GM19239 (cell line): ENCODE data around the gene NEDD4.
"Not testable (repeated sequence)": the region's sequence is repeated elsewhere in the genome, so short reads cannot be mapped to it uniquely, and the experiment has no call there.

Source experiments
- DNase-seq: peaks from one replicate; pipeline ENCODE4 v3.0.0; 2011; ENCODE audit warnings: low spot score; ENCODE audit not compliant: insufficient read length
- FAIRE-seq: peaks from 2 replicates; lab custom pipeline; 2011; peaks lifted over from hg19 to GRCh38; lab: Jason Lieb, UNC

NEDD4 gene

GRCh38 chr15:55993111-55993803 lies at the start of gene NEDD4:
Gene NEDD4, minus strand, starts transcription at chr15:55993612. Its CDS starts 57 bp downstream, at chr15:55993555.
- peak; percentile 94 for DNase-seq
- FAIRE-seq, result peak; percentile 64

GRCh38 chr15:56042498-56042897 lies 49.1 kb upstream of the NEDD4 start:
- DNase-seq, result no peak
- no peak for FAIRE-seq

GRCh38 chr15:56042031-56042430 lies 48.6 kb upstream of the NEDD4 start:
- FAIRE-seq (no peak), DNase-seq (no peak)

GRCh38 chr15:56040081-56041035 lies 46.9 kb upstream of the NEDD4 start:
- DNase-seq, result no peak
- FAIRE-seq, result no peak

GRCh38 chr15:56038707-56039106 lies 45.3 kb upstream of the NEDD4 start:
- FAIRE-seq, result no peak
- no peak for DNase-seq

- no peak for FAIRE-seq
- DNase-seq, result no peak
These were observed 44.6 kb upstream of the NEDD4 start for GRCh38 chr15:56038015-56038414.

GRCh38 chr15:56036546-56037067 lies 43.2 kb upstream of the NEDD4 start:
- FAIRE-seq (no peak), DNase-seq (no peak)

GRCh38 chr15:56035166-56035565 lies 41.8 kb upstream of the NEDD4 start:
- FAIRE-seq (no peak), DNase-seq (no peak)

GRCh38 chr15:56034514-56034913 lies 41.1 kb upstream of the NEDD4 start:
- no peak for FAIRE-seq
- no peak for DNase-seq

- FAIRE-seq, result no peak
- DNase-seq, result no peak
These were observed 39.0 kb upstream of the NEDD4 start for GRCh38 chr15:56032373-56032772.

- DNase-seq (no peak), FAIRE-seq (no peak)
These were observed 38.4 kb upstream of the NEDD4 start for GRCh38 chr15:56031836-56032235.

- no peak for FAIRE-seq
- no peak for DNase-seq
These were observed 38.0 kb upstream of the NEDD4 start for GRCh38 chr15:56031402-56031801.

- FAIRE-seq (no peak), DNase-seq (no peak)
These were observed 35.0 kb upstream of the NEDD4 start for GRCh38 chr15:56028430-56028829.

GRCh38 chr15:56023160-56023559 lies 29.7 kb upstream of the NEDD4 start:
- not testable (repeated sequence) for DNase-seq, FAIRE-seq

- FAIRE-seq, result no peak
These were observed 26.5 kb upstream of the NEDD4 start for GRCh38 chr15:56019819-56020486.

GRCh38 chr15:56019060-56019793 lies 25.8 kb upstream of the NEDD4 start:
- FAIRE-seq (no peak), DNase-seq (no peak)

More at GRCh38 chr15:56019819-56020486, 26.5 kb upstream of the NEDD4 start:
- DNase-seq, result no peak

- DNase-seq (no peak), FAIRE-seq (no peak)
These were observed 24.5 kb upstream of the NEDD4 start for GRCh38 chr15:56017920-56018319.

- FAIRE-seq, result no peak
These were observed 24.1 kb upstream of the NEDD4 start for GRCh38 chr15:56017511-56017910.

GRCh38 chr15:56016281-56016680 lies 22.9 kb upstream of the NEDD4 start:
- FAIRE-seq, result no peak
- DNase-seq, result no peak

More at GRCh38 chr15:56017511-56017910, 24.1 kb upstream of the NEDD4 start:
- DNase-seq, result no peak

GRCh38 chr15:56014677-56015076 lies 21.3 kb upstream of the NEDD4 start:
- FAIRE-seq, result no peak
- no peak for DNase-seq
